ENCODE measurements around the gene LIF.

LIF gene

DNA sequence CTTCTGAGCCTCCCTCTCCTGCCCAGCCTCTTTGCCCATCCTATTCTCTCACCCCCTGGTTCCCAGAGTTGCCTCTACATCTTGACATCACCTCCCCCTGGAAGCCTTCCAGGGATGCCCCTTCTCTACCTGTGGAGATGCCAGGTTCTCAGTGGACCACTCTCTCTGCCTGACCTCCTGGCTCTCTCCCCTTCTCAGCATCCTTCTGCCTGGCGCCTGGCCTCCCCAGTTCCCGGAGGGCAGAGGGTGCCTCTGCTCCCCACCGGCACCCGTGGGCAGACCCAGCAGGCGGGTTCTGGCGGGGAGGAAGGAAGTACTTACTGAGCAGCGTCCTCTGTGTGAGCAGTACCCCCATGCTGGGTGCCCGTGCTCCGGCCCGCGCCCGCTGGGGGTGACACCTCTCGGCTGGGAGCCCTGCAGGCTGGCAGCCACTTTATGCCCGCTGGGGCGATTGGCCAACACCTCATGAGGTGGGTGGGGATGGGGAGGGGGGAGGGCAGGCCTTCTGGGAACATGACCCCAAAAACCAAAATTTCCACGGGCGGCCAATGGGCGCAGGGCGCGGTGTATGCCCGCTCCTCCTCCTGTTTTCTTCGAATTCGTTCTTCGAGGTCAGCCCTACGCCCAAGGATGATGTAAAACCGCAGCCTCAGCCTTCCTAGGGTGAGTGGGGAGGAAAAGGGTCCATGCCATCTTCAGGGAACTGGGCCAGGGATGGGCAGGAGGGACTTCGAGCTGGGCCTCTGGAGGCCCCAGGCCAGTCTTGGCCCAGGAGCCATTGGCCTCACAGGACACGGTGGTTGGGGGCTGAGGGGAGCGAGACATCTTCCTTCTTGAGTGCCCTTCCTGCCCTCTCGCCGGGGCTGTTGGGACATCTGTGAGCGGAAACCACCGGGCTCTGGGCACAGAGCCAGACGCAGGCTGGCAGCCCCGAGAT, 20.2 kb upstream of the LIF start, which contains the start of gene OSM:
OSM (minus strand) TSS at position 407 of the 937 bp plus-strand sequence; CDS start at position 355, 52 bp downstream.
- TF ChIP-seq, protein P1, sequence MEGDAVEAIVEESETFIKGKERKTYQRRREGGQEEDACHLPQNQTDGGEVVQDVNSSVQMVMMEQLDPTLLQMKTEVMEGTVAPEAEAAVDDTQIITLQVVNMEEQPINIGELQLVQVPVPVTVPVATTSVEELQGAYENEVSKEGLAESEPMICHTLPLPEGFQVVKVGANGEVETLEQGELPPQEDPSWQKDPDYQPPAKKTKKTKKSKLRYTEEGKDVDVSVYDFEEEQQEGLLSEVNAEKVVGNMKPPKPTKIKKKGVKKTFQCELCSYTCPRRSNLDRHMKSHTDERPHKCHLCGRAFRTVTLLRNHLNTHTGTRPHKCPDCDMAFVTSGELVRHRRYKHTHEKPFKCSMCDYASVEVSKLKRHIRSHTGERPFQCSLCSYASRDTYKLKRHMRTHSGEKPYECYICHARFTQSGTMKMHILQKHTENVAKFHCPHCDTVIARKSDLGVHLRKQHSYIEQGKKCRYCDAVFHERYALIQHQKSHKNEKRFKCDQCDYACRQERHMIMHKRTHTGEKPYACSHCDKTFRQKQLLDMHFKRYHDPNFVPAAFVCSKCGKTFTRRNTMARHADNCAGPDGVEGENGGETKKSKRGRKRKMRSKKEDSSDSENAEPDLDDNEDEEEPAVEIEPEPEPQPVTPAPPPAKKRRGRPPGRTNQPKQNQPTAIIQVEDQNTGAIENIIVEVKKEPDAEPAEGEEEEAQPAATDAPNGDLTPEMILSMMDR (conservative IDR thresholded peaks at IDR 0.05), result no peak
- no peak within 1 kb of the TSS for H3K27ac ChIP-seq

DNA sequence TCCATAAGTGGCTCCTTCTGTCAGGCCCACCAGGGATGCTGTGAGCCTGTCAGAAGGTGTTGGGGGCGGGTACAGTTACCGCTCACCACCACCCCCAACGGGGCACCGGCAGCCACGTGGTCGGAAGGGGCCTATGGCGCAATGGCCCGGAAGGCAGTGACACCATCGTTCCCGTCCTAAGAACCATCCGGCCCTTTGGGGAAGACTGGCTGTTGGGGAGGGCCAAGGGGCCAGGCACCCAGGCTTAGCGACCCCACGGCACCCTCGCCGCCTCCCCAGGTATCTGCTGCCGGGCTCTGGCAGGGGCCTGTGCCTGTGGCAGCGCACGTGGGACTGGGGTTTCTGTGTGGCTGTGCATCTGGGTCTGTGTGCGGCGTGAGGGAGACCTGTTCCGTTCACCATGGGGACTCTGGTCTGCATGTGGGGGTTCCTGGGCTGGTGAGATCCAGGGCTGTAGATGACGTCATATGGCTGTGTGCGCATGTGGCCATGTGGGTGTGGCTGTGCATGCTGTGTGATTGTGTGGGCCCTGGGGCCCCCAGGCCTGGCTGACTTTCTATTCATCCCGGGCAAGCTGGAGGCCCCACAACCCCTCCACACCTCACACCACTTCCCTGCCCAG, 19.4 kb upstream of the LIF start:
- TF ChIP-seq, protein P1 (conservative IDR thresholded peaks at IDR 0.05), result no peak
- H3K27ac ChIP-seq, result no peak overlapping the region

DNA sequence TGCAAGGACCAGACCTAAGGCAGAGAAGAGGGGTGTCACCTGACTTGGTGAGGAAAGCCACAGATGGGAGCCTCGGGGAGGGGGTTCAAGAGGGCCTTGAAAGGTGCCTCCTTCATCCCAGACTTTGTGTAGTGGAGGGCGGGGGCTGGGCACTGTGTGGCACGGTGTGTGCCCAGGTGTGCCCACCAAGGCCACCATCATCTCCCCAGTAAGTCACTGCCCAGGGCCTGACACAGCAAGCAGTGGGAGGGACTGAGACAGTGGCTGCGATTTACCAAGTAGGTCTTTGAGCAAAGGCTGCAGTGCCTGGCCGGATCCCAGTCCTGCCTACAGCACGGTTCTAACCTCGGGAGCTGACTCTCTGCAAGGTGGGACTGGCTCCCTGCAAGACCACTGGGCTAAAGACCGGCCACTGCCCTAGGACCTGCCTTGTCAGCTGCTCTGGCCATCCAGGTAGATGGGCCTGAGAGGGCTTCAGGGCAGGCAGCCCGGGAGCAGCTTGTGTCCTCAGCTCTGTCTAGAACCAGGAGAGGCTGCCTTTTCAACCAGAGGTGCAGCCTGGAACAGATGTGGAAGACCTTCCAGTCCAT, 18.7 kb upstream of the LIF start:
- H3K27ac ChIP-seq, result no peak overlapping the region
- TF ChIP-seq, protein P1 (conservative IDR thresholded peaks at IDR 0.05), result no peak

DNA sequence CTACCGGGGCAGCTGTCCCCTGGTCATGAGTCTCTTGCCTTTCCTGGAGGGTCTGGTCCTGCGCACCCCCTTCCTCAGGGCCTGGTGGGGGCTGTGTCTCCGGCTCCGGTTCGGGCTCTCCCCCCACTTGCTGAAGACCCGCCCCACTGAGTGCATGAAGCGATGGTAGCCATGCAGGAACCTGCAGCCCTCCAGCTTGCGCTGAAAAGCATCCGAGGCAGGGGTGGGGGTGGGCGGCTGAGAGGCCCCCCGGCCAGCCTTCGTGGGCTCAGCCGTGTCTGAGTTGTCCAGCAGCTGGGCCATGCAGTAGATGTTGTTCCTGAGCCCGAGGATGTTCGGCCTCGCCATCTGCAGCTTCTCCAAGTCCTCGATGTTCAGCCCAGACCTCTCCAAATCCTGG, 17.3 kb upstream of the LIF start:
- TF ChIP-seq, protein P1 (conservative IDR thresholded peaks at IDR 0.05), result no peak
- H3K27ac ChIP-seq, result no peak overlapping the region; the same call in 1 of the 2 replicates

DNA sequence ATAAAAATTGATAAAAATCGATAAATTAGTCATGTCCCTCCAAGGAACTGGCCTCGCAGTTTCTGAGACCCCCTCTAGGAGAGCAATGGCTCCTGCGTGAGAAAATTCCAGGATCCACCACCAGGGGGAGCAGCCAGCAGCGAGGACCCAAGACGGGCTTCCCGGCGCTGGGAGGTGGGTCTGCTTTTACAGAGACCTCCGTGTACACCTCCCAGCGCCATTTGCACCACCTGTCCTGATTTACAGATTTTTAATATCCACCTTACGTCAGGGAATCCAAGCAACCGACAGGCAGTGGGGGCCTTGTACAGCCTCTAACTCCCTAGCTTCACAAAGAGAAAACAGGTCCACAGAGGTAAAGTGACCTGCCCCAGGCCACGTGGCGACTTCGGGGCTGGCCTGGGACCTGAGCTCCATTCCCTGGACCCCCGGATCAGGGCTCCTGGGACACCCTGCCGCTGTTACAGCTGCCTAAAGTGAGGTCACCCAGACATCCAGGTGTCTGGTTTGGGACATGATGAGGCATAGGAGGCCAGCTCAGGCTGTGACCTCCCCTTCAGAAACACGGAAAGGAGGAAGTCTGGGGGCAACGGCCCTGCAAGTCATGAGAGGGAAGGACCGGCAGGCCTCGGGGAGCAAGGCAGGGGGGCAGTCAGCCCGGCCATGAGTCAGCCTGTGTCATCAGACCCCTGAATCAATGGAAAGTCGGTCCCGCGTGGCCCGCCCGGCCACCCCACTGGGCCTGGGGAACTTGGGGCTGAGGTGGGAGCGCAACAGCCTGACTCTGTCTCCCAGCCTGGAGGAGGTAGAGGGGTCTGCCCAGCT, 16.6 kb upstream of the LIF start:
- TF ChIP-seq, protein P1 (conservative IDR thresholded peaks at IDR 0.05), result peak; percentile 98
- no peak overlapping the region; the same call in 1 of the 2 replicates for H3K27ac ChIP-seq

DNA sequence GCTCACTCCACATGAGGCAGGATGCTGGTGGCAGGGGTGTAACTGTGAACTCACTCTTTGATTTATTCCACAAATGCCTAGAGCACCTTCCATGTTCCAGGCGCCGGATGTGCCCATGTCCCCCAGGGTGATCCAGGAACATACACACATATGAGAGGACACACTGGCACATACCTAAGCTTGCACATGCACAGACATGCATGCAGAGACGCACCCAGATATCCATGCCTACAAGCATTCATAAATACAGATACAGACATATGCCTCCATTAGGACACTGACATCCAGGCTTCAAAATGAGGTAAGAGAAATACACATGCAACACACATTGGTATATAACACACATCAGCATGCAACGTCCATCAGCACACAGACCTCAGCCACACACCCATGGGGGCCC, 15.6 kb upstream of the LIF start:
- H3K27ac ChIP-seq, result no peak overlapping the region
- TF ChIP-seq, protein P1 (conservative IDR thresholded peaks at IDR 0.05), result no peak
